Osteocyte (in vitro differentiated cells): ENCODE data around the gene BLOC1S4. TPM values are rescaled to one million over a fixed set of nuclear protein-coding genes. Genes with fewer than 3 reads are reported as not detected.

Source experiments
- DNase-seq: peaks from one replicate; pipeline ENCODE4 v3.0.0; 2021; ENCODE audit warnings: mixed read lengths; ENCODE audit not compliant: unreplicated experiment; ENCODE audit errors: extremely low spot score
- H3K27ac Mint-ChIP-seq: one replicate; pipeline ENCODE4 v1.8.0; 2021; ENCODE audit warnings: mild to moderate bottlenecking, mixed read lengths; ENCODE audit not compliant: unreplicated experiment
- H3K27me3 Mint-ChIP-seq: one replicate; pipeline ENCODE4 v1.8.0; 2021; ENCODE audit warnings: mixed read lengths; ENCODE audit not compliant: unreplicated experiment
- H3K36me3 Mint-ChIP-seq: one replicate; pipeline ENCODE4 v1.8.0; 2021; ENCODE audit warnings: mixed read lengths; ENCODE audit not compliant: unreplicated experiment
- H3K4me1 Mint-ChIP-seq: one replicate; pipeline ENCODE4 v1.8.0; 2021; ENCODE audit warnings: mixed read lengths; ENCODE audit not compliant: unreplicated experiment
- H3K4me3 Mint-ChIP-seq: one replicate; pipeline ENCODE4 v1.8.0; 2021; ENCODE audit warnings: mild to moderate bottlenecking, moderate library complexity, mixed read lengths; ENCODE audit not compliant: unreplicated experiment
- H3K9me3 Mint-ChIP-seq: one replicate; pipeline ENCODE4 v1.8.0; 2021; ENCODE audit warnings: mixed read lengths; ENCODE audit not compliant: unreplicated experiment
- CTCF ChIP-seq: fragments of 200-600 bp; sonication (generic); IDR thresholded peaks from 2 replicates; pipeline ENCODE4 v1.5.0; 2021; ENCODE audit warnings: antibody characterized with exemption, mild to moderate bottlenecking, moderate library complexity
- total RNA-seq: library from RNA; stranded (reverse); gene quantifications from 2 replicates; pipeline ENCODE4 v1.2.1, GENCODE V29; 2021

Gene BLOC1S4
- total RNA-seq, 1 donor from 2014 or later: 14.9 TPM

GRCh38 chr4:6697131-6697530 lies 18.8 kb upstream of the BLOC1S4 start:
- Mint-ChIP-seq H3K4me3 (no peak overlapping the region), H3K27me3 (no peaks in the 10 kb centered on the region), H3K9me3 (no peaks in the 10 kb centered on the region), H3K27ac (no peak overlapping the region), H3K36me3 (peaks cover 9% of the 10 kb centered on the region), H3K4me1 (peaks cover 17% of the 10 kb centered on the region)
- no peak for TF ChIP-seq CTCF
- DNase-seq: no peak

GRCh38 chr4:6699388-6699787 lies 16.6 kb upstream of the BLOC1S4 start:
- peaks cover 26% of the 10 kb centered on the region for H3K36me3 Mint-ChIP-seq
- TF ChIP-seq CTCF: no peak
- H3K4me3 Mint-ChIP-seq: no peak overlapping the region
- no peak overlapping the region for H3K27ac Mint-ChIP-seq
- H3K4me1 Mint-ChIP-seq: peaks cover 14% of the 10 kb centered on the region
- H3K9me3 Mint-ChIP-seq: peaks cover 8% of the 10 kb centered on the region
- DNase-seq: no peak
- H3K27me3 Mint-ChIP-seq: no peaks in the 10 kb centered on the region

- Mint-ChIP-seq H3K4me1 (peaks cover 16% of the 10 kb centered on the region), H3K9me3 (peaks cover 8% of the 10 kb centered on the region), H3K36me3 (peaks cover 31% of the 10 kb centered on the region), H3K27me3 (no peaks in the 10 kb centered on the region), H3K27ac (no peak overlapping the region), H3K4me3 (no peak overlapping the region)
- no peak for TF ChIP-seq CTCF
- DNase-seq: no peak
Observed at GRCh38 chr4:6699903-6700302, 16.1 kb upstream of the BLOC1S4 start.

GRCh38 chr4:6701371-6701770 lies 14.6 kb upstream of the BLOC1S4 start:
- no peak for DNase-seq
- no peaks in the 10 kb centered on the region for H3K27me3 Mint-ChIP-seq
- H3K4me3 Mint-ChIP-seq: no peak overlapping the region
- H3K4me1 Mint-ChIP-seq: peaks cover 20% of the 10 kb centered on the region
- H3K9me3 Mint-ChIP-seq: peaks cover 8% of the 10 kb centered on the region
- H3K36me3 Mint-ChIP-seq: peaks cover 33% of the 10 kb centered on the region
- peak; percentile 26 for TF ChIP-seq CTCF
- H3K27ac Mint-ChIP-seq: no peak overlapping the region

- no peak overlapping the region for H3K27ac Mint-ChIP-seq
- no peak for DNase-seq
- peaks cover 28% of the 10 kb centered on the region for H3K4me1 Mint-ChIP-seq
- no peaks in the 10 kb centered on the region for H3K27me3 Mint-ChIP-seq
- TF ChIP-seq CTCF: no peak
- H3K9me3 Mint-ChIP-seq: peaks cover 8% of the 10 kb centered on the region
- H3K4me3 Mint-ChIP-seq: no peak overlapping the region
- H3K36me3 Mint-ChIP-seq: peaks cover 40% of the 10 kb centered on the region
Observed at GRCh38 chr4:6702761-6703160, 13.2 kb upstream of the BLOC1S4 start.
